ES-I3 (cell line): Measurements from ENCODE around the gene RNF43.

Source experiments
- H3K36me3 ChIP-seq: 2 replicates; pipeline ENCODE4 v1.6.1; 2013; ENCODE audit warnings: mild to moderate bottlenecking, low read length, control low read depth, moderate library complexity; ENCODE audit not compliant: insufficient read depth
- H3K4me1 ChIP-seq: 2 replicates; pipeline ENCODE4 v1.6.1; 2013; ENCODE audit warnings: mild to moderate bottlenecking, control low read depth, low read length; ENCODE audit not compliant: insufficient read depth
- H3K9ac ChIP-seq: 2 replicates; pipeline ENCODE4 v1.6.1; 2013; ENCODE audit warnings: low read depth, mild to moderate bottlenecking, low read length, moderate library complexity
- H3K9me3 ChIP-seq: 2 replicates; pipeline ENCODE4 v1.6.1; 2013; ENCODE audit warnings: mild to moderate bottlenecking, low read length, moderate library complexity; ENCODE audit not compliant: control insufficient read depth, insufficient read depth

The RNF43 gene

DNA sequence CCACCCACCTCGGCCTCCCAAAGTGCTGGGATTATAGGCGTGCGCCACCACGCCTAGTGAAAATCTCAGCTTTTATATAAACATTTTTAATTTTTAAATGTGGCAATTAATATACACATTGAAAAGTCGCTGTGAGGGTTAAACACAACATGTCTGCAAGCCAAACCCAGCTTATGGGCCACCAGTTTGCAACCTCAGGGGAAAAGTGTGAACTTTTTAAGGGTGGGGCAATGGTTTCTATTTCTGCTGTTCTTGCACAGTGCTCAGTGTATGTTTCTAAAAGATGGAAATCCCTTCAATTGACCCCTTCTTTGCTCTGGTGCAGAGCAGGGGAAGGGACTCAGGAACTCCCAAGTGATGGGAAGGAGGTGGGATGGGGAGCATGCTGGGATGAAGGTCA is 47.0 kb downstream of the RNF43 start:
- Histone ChIP-seq H3K4me1 (peaks cover 12% of the 10 kb centered on the region), H3K9me3 (no peaks in the 10 kb centered on the region), H3K9ac (no peak overlapping the region), H3K36me3 (no peaks in the 10 kb centered on the region)

DNA sequence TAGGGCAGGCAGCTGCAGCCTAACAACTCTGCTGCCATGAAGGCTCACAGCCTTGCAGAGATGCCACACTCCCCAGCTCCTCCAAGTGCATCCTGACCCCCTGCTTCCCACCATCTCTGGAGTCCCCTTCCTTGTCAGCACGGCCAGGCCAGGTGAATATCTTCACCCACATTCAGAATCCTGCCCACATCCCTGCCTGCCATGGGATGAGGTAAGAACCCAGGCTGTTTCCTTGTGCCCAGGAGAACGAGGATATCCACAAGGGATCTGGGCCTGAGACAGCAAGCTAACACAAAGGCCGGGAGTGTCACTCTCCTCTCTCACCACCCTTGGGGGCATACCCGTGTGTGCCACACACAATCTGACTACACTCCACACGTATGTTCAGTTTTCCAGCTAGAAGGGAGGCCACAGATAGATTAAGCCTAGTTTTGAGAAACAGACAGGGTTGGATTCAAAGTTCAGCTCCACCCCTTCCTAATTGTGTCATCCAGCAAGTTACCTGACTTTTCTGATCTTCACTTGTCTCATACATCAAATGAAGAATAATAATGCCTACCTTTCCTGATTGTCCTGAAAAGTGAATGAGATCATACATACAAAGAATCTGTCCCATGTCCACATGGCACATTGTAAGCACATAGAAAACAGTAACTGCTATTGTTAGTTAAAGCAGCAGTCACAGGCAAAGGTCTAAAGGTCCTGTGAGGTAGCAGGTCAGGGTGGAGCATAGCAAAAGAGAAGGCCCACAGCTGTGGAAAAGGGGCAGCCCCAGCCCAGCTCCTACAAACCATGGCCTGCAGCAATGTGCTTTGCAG is 47.9 kb downstream of the RNF43 start:
- H3K4me1 ChIP-seq: peaks cover 14% of the 10 kb centered on the region
- H3K9ac ChIP-seq: no peak overlapping the region
- H3K36me3 ChIP-seq: no peaks in the 10 kb centered on the region
- H3K9me3 ChIP-seq: no peaks in the 10 kb centered on the region

DNA sequence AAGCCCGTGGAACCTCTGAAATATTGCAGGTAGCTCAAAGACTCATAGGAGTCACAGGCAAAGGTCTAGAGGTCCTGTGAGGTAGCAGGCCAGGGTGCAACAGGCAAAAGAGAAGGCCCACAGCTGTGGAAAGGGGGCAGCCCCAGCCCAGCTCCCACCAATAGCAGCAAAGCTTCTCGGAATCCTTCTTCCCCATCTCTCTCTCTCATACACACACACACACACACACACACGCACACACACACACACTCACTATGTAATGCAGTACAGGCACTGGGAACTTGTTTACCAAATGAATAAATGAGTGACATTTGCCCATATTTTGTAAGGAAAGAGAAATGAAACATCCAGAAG is 48.5 kb downstream of the RNF43 start:
- no peaks in the 10 kb centered on the region for H3K9me3 ChIP-seq
- no peaks in the 10 kb centered on the region for H3K36me3 ChIP-seq
- H3K9ac ChIP-seq: no peak overlapping the region
- peaks cover 20% of the 10 kb centered on the region for H3K4me1 ChIP-seq
